Stimulated activated naive B cell treated with anti-CD40 and anti-IgM and Interleukin-4, amounts not matched to agents 10 μg/mL and 1 μg/mL and 100 μg/mL, for 72 hours (primary cell): Measurements from ENCODE around the gene RAB35.
A peak's percentile ranks its signal among the peaks of the same experiment; 100 is the strongest.

Source experiments
- ATAC-seq, 2 donors: fragments of 150-1000 bp; cut with Tn5 transposase; replicated peaks; 2 replicates each; pipeline ENCODE4 v1.10.0; 2021; ENCODE audit warnings: moderate library complexity in 1 of 2
- DNase-seq: peaks from one replicate; pipeline ENCODE4 v3.0.0; 2021
- H3K27ac Mint-ChIP-seq: one replicate; pipeline ENCODE4 v1.8.0; 2022; ENCODE audit warnings: mild to moderate bottlenecking, mixed read lengths
- H3K27me3 Mint-ChIP-seq, 2 donors: one replicate each; pipeline ENCODE4 v1.8.0; 2022; ENCODE audit warnings: mixed read lengths in 2 of 2
- H3K36me3 Mint-ChIP-seq, 2 donors: one replicate each; pipeline ENCODE4 v1.8.0; 2022; ENCODE audit warnings: mixed read lengths in 2 of 2, mild to moderate bottlenecking in 1 of 2
- H3K4me1 Mint-ChIP-seq, 2 donors: one replicate each; pipeline ENCODE4 v1.8.0; 2022; ENCODE audit warnings: mixed read lengths in 2 of 2, mild to moderate bottlenecking in 1 of 2
- H3K4me3 Mint-ChIP-seq, 2 donors: one replicate each; pipeline ENCODE4 v1.8.0; 2022; ENCODE audit warnings: mild to moderate bottlenecking in 2 of 2, mixed read lengths in 2 of 2, moderate library complexity in 1 of 2
- H3K9me3 Mint-ChIP-seq, 2 donors: one replicate each; pipeline ENCODE4 v1.8.0; 2022; ENCODE audit warnings: mixed read lengths in 2 of 2, mild to moderate bottlenecking in 1 of 2

RAB35 gene

DNA sequence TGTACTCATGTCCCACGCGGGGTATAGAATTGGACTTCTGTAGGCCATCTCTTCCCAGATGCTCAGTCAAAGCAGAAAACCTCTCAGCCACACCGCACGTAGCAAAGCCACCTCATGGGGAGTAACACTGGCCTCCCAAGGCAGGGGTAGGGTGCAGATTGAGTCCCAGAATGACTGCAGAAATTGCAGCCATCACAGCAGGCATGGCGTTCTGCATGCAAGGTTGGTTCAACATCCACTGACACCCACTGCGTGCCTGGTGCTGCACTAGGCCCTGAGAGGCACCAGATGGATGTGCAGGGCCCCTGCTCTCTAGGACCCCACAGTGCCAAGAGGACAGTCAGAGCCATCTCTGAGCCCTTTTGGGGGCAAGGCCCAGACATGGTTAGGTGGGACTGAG, 39.9 kb downstream of the RAB35 start:
- Mint-ChIP-seq H3K36me3 (peaks cover 56 to 58% of the 10 kb centered on the region in 2 donors), H3K27ac (no peak overlapping the region)

DNA sequence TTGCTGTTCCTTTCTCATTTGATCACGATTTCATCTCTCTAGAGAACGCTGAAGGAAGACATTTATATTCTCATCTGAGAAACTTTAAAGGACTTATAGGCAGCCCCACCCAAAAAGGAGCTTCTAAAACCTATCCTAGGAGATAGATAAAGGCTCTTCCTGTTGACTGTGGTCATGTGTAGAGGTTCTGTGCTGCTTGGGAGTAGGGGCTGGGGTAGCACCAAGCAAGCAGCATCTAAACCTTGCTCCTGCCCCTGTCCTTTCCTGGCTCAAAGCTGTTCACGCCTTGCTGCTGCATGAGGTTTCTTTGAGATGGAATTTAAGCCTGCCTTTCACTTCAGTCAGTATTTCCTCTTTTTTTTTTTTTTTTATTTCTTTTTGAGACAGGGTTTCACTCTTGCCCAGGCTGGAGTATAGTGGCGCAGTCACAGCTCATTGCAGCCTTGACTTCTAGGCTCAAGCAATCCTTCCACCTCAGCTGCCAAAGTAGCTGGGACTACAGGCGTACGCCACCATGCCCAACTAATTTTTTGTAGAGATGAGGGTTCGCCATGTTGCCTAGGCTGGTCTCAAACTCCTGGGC, 41.4 kb downstream of the RAB35 start:
- peaks cover 14 to 16% of the 10 kb centered on the region in 2 donors for H3K4me1 Mint-ChIP-seq
- ATAC-seq (peak; percentile 57 to 81), DNase-seq (no peak)
- H3K9me3 Mint-ChIP-seq = no peaks in the 10 kb centered on the region
- peak overlapping the region; percentile 26 for H3K27ac Mint-ChIP-seq
- peaks cover 58% of the 10 kb centered on the region in 2 donors for H3K36me3 Mint-ChIP-seq
- no peaks in the 10 kb centered on the region for H3K27me3 Mint-ChIP-seq
- no peak overlapping the region for H3K4me3 Mint-ChIP-seq

More for the DNA sequence above, 39.9 kb downstream of the RAB35 start:
- H3K4me1 Mint-ChIP-seq = peaks cover 14 to 16% of the 10 kb centered on the region in 2 donors
- no peak overlapping the region for H3K4me3 Mint-ChIP-seq
- H3K27me3 Mint-ChIP-seq = no peaks in the 10 kb centered on the region
- ATAC-seq (no peak), DNase-seq (no peak)
- no peaks in the 10 kb centered on the region for H3K9me3 Mint-ChIP-seq

DNA sequence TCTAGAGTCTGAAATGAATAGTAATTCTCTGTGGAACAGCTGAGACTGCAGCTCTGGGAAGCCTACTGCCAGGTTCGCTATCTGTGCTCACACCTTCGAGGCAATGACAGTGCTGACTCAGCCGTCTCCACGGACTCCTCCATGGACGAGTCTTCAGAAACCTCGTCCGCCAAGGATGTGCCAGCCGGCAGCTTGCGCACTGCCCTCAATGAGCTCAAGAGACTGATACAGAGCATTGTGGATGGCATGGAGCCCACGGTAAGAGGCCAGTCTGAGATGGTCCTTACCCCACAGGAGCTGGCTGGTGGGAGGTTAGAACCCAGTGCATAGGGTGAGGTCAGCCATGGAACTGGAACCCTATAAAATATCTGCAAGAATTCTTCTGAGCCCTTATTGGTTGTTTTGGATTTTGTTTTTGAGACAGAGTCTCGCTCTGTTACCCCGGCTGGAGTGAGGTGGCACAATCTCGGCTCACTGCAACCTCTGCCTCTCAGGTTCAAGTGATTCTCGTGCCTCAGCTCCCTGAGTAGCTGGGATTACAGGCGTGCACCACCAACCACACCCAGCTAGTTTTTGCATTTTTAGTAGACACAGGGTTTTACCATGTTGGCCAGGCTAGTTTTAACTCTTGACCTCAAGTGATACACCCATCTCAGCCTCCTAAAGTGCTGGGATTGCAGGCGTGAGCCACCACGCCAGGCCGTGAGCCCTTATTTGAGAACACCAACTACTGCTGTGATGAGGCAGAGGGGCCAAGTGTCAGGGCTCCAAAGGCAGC, 43.9 kb downstream of the RAB35 start:
- H3K4me1 Mint-ChIP-seq = peaks cover 4 to 16% of the 10 kb centered on the region in 2 donors

GRCh38 chr12:120071493-120072020, 45.0 kb downstream of the RAB35 start:
- Mint-ChIP-seq H3K4me1 (peaks cover 4 to 16% of the 10 kb centered on the region in 2 donors), H3K4me3 (no peak overlapping the region), H3K27me3 (no peaks in the 10 kb centered on the region), H3K27ac (no peak overlapping the region), H3K9me3 (no peaks in the 10 kb centered on the region), H3K36me3 (peaks cover 42 to 47% of the 10 kb centered on the region in 2 donors)
- no peak for DNase-seq
- ATAC-seq = no peak

More for the DNA sequence above, 43.9 kb downstream of the RAB35 start:
- H3K27me3 Mint-ChIP-seq = no peaks in the 10 kb centered on the region
- ATAC-seq (no peak), DNase-seq (no peak)
- no peaks in the 10 kb centered on the region for H3K9me3 Mint-ChIP-seq
- H3K36me3 Mint-ChIP-seq = peaks cover 45 to 51% of the 10 kb centered on the region in 2 donors
- no peak overlapping the region for H3K4me3 Mint-ChIP-seq
- H3K27ac Mint-ChIP-seq = no peak overlapping the region

DNA sequence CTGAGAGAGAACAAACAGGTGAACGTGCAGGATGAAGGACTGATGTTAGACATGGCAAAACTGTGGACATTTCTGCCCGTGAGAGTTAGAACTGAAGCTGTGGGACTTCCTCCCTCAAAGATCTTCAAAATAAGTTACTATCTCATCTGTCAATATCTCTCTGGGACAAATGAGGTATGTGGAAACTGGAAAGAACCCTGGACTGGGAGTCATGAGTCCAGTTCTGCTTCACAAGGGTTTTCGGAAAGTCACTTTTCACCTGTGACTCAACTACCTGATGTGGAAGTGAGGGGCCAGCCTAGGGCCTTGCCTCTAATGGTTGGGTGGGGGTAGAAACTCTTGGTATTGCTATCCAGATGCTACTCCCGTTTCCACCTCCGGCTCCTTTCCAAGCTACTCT, 47.3 kb downstream of the RAB35 start:
- peaks cover 0 to 4% of the 10 kb centered on the region in 2 donors for H3K4me1 Mint-ChIP-seq
- no peak overlapping the region for H3K27ac Mint-ChIP-seq
- H3K9me3 Mint-ChIP-seq = no peaks in the 10 kb centered on the region
- no peak overlapping the region for H3K4me3 Mint-ChIP-seq
- H3K27me3 Mint-ChIP-seq = no peaks in the 10 kb centered on the region
- DNase-seq (no peak), ATAC-seq (no peak)
- H3K36me3 Mint-ChIP-seq = peaks cover 52% of the 10 kb centered on the region in 2 donors

DNA sequence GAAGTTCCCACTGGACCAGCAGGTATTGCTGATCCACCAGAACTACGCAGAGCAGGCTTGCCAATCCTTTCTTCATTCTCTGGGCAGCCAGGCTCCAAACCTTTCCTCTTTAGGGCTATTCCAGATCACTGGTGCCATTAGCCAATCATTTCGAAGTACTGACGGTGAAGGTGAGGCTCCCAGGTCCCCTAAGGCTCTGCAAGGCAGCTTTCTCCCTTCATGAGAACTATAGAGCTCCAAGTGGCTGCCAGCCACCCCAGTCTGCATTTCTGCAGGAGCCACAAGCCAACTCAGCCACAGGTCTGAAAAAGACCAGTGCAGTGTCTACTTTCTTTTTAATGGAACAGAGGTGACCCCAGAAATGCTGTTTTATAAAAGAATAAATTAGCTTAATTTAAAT, 48.7 kb downstream of the RAB35 start:
- ATAC-seq (no peak), DNase-seq (no peak)
- Mint-ChIP-seq H3K27me3 (no peaks in the 10 kb centered on the region), H3K4me1 (no peaks in the 10 kb centered on the region), H3K36me3 (peaks cover 45 to 48% of the 10 kb centered on the region in 2 donors), H3K27ac (no peak overlapping the region), H3K4me3 (no peak overlapping the region), H3K9me3 (no peaks in the 10 kb centered on the region)

DNA sequence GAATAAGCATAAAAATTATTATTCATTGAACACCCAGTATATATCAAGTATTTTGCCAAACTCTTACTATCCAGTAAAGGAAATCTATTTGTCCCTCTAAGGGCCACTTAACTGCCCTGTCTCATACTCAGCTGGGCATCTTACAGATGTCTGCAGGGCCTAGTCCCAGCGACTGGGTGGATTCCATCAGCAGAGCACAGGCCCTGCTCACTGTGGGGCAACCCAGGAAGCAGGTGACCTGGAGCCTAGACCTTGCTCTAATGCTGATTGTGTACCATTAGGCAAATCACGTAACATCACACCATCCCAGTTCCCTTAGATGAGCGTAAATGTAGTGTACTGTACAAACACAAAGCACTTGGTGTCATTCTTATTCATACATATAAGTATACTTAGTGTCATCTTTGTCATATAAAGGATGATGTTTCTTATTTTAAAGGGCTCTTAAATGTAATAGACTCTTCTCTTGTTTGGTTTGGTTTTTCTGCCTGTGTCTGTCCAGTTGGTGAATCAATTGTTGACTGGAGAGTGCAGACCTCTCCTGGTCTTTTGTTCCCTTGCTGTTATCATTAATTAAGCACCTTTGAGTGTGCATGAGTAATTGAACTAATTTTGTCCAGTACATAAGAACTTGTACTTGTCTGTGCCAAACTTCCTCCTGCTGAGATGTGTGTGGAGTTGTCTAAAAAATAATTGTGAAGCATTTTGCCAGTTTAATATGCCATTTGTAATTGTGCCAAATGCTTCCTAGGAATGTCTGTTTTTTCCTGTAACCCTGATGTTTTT, 49.3 kb downstream of the RAB35 start:
- DNase-seq (no peak), ATAC-seq (no peak)
- Mint-ChIP-seq H3K27me3 (no peaks in the 10 kb centered on the region), H3K27ac (no peak overlapping the region), H3K4me3 (no peak overlapping the region), H3K36me3 (peaks cover 44 to 51% of the 10 kb centered on the region in 2 donors), H3K4me1 (no peaks in the 10 kb centered on the region), H3K9me3 (no peaks in the 10 kb centered on the region)

- no peaks in the 10 kb centered on the region for H3K9me3 Mint-ChIP-seq
- H3K4me1 Mint-ChIP-seq = no peaks in the 10 kb centered on the region
- H3K27ac Mint-ChIP-seq = no peak overlapping the region
- H3K36me3 Mint-ChIP-seq = peaks cover 44 to 49% of the 10 kb centered on the region in 2 donors
- DNase-seq = no peak
- H3K4me3 Mint-ChIP-seq = no peak overlapping the region
- ATAC-seq = no peak
- H3K27me3 Mint-ChIP-seq = no peaks in the 10 kb centered on the region
Measured at GRCh38 chr12:120066341-120066740, 50.2 kb downstream of the RAB35 start.

- no peaks in the 10 kb centered on the region for H3K27me3 Mint-ChIP-seq
- no peak for ATAC-seq
- H3K4me3 Mint-ChIP-seq = no peak overlapping the region
- no peaks in the 10 kb centered on the region for H3K9me3 Mint-ChIP-seq
- DNase-seq = no peak
- peaks cover 37 to 50% of the 10 kb centered on the region in 2 donors for H3K36me3 Mint-ChIP-seq
- H3K27ac Mint-ChIP-seq = no peak overlapping the region
- H3K4me1 Mint-ChIP-seq = no peaks in the 10 kb centered on the region
Measured at GRCh38 chr12:120065472-120065871, 51.1 kb downstream of the RAB35 start.

- Mint-ChIP-seq H3K27ac (no peak overlapping the region), H3K4me1 (no peaks in the 10 kb centered on the region), H3K9me3 (no peaks in the 10 kb centered on the region), H3K27me3 (no peaks in the 10 kb centered on the region), H3K4me3 (no peak overlapping the region), H3K36me3 (peaks cover 36 to 50% of the 10 kb centered on the region in 2 donors)
- ATAC-seq = no peak
- DNase-seq = no peak
Measured at GRCh38 chr12:120064054-120064940, 52.3 kb downstream of the RAB35 start.

DNA sequence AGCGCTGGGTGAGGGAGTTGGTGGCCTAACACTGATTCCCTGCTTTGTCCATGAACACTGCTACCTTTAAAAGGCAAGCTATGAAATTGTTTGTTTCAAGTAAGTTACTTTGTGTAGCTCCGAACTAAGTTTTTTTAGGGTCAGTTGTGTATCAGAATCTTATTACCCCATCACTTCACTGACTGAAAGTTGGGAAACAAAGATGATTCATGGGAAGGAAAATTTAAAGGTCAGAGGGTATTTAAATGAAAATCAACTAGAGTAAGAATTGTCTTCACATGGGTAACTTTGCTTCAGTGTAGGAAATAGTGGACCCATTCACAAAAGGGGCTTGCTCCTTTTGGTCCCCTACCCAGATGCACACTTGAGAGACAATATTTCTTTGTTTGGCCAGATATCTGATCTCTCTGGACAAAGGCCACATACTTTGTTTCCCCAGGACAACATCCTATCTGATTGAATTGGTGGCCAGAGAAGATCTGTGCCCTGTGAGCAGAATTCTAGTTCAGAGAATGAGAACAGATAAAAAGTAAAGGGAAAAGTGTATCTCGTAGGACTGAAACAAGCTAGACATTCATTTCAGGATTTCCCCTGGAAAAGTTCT, 53.5 kb downstream of the RAB35 start:
- Mint-ChIP-seq H3K27me3 (no peaks in the 10 kb centered on the region), H3K4me1 (no peaks in the 10 kb centered on the region), H3K36me3 (peaks cover 32 to 50% of the 10 kb centered on the region in 2 donors), H3K27ac (no peak overlapping the region), H3K9me3 (no peaks in the 10 kb centered on the region), H3K4me3 (no peak overlapping the region)
- ATAC-seq = no peak
- DNase-seq = no peak

DNA sequence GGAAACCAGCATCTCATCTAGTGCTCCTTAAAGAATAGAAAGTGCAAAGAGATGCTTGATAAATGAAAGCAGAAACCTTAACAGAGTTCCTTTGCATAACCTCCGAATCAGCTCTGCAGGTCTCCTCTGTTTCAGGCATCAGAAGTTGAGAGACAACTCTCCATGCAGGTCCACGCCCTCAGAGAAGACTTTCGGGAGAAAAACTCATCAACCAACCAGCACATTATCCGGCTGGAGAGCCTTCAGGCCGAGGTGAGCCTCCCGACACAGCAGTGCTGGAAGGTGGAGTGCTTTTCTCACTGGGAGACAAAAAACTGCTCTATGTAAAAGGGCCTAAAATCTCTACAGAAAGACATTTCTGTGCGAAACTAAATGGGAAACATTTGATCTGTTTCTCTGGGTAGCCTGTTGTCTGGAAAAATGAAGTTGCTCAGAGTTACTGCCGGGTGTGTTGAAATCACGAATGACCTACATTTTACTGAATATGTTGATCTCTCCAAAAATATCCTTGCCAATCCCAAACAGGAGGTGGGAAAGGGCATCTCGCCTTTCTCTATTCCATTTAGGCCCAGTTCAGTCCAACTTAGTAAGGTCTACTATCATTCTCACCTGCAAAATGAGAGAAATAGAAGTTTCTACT, 54.9 kb downstream of the RAB35 start:
- DNase-seq (no peak), ATAC-seq (no peak)
- H3K36me3 Mint-ChIP-seq = peaks cover 36 to 38% of the 10 kb centered on the region in 2 donors
- no peaks in the 10 kb centered on the region for H3K9me3 Mint-ChIP-seq
- no peaks in the 10 kb centered on the region for H3K4me1 Mint-ChIP-seq
- H3K27ac Mint-ChIP-seq = no peak overlapping the region
- H3K27me3 Mint-ChIP-seq = no peaks in the 10 kb centered on the region
- no peak overlapping the region for H3K4me3 Mint-ChIP-seq

DNA sequence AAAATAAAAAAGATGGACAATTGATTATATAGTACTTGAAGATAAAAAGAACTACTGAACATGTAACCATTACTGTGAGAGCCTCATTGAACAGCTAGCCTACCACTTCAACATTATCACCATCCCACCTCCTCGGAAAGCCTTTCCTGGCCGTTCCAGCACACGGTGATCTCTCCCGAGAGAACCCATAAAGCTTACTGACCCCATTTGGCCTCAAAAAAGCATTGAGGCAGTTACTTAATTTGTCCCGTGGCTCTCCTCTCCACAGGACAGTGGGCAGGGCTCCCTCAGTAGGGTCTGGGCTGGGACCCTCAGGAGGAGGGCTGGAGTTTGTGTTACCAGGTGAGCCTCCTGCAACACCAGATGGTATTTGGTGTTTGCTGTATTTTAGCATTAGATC, 55.8 kb downstream of the RAB35 start:
- H3K4me1 Mint-ChIP-seq = no peaks in the 10 kb centered on the region
- peaks cover 36% of the 10 kb centered on the region in 2 donors for H3K36me3 Mint-ChIP-seq
- ATAC-seq (no peak), DNase-seq (no peak)
- H3K9me3 Mint-ChIP-seq = no peaks in the 10 kb centered on the region
- peak overlapping the region; percentile 27 for H3K27ac Mint-ChIP-seq
- no peak overlapping the region for H3K4me3 Mint-ChIP-seq
- no peaks in the 10 kb centered on the region for H3K27me3 Mint-ChIP-seq
